ENCODE measurements around the gene MN1.

MN1 gene

GRCh38 chr22:27782088-27782487, 19.5 kb downstream of the MN1 start:
- no peak for DNase-seq

GRCh38 chr22:27780161-27780575, 21.4 kb downstream of the MN1 start:
- DNase-seq = no peak

GRCh38 chr22:27779643-27780042, 21.9 kb downstream of the MN1 start:
- DNase-seq = no peak

GRCh38 chr22:27778294-27779090, 23.1 kb downstream of the MN1 start:
- DNase-seq = no peak

- no peak for DNase-seq
These were observed 24.4 kb downstream of the MN1 start for GRCh38 chr22:27777128-27777527.

- DNase-seq = no peak
These were observed 25.0 kb downstream of the MN1 start for GRCh38 chr22:27776650-27776958.

GRCh38 chr22:27775758-27776649, 25.6 kb downstream of the MN1 start:
- no peak for DNase-seq

GRCh38 chr22:27775087-27775698, 26.4 kb downstream of the MN1 start:
- DNase-seq = no peak

GRCh38 chr22:27774200-27774599, 27.4 kb downstream of the MN1 start:
- no peak for DNase-seq

GRCh38 chr22:27772984-27773498, 28.5 kb downstream of the MN1 start:
- DNase-seq = no peak

GRCh38 chr22:27772081-27772983, 29.2 kb downstream of the MN1 start:
- no peak for DNase-seq

GRCh38 chr22:27771637-27772036, 29.9 kb downstream of the MN1 start:
- no peak for DNase-seq

GRCh38 chr22:27769012-27769411, 32.5 kb downstream of the MN1 start:
- DNase-seq = no peak

- no peak for DNase-seq
These were observed 33.4 kb downstream of the MN1 start for GRCh38 chr22:27768027-27768653.

- no peak for DNase-seq
These were observed 34.9 kb downstream of the MN1 start for GRCh38 chr22:27766679-27767078.

GRCh38 chr22:27765706-27766291, 35.8 kb downstream of the MN1 start:
- no peak for DNase-seq

GRCh38 chr22:27764722-27765236, 36.8 kb downstream of the MN1 start:
- DNase-seq = no peak

- no peak for DNase-seq
These were observed 39.9 kb downstream of the MN1 start for GRCh38 chr22:27761665-27762064.

GRCh38 chr22:27761000-27761399, 40.6 kb downstream of the MN1 start:
- no peak for DNase-seq

- DNase-seq = no peak
These were observed 41.1 kb downstream of the MN1 start for GRCh38 chr22:27760474-27760873.

GRCh38 chr22:27757928-27758525, 43.5 kb downstream of the MN1 start:
- no peak for DNase-seq
